Adrenal gland (tissue), 5 donors: Measurements from ENCODE around the gene YIPF6.

Experiments used
- CTCF ChIP-seq, 6 experiments: fragments of 450-650 bp in 4 of 6; fragments of 200-600 bp in 2 of 6; sonication (generic) in 1 of 6; IDR thresholded peaks; 1 replicate in 5 of 6; 2 replicates in 1 of 6; pipeline versions ENCODE4 v1.5.1 to v1.8.0; 2016 to 2021; ENCODE audit warnings: antibody characterized with exemption in 6 of 6, mild to moderate bottlenecking in 2 of 6, moderate library complexity in 1 of 6
- POLR2A ChIP-seq, 2 donors: fragments of 450-650 bp; IDR thresholded peaks; one replicate each; pipeline ENCODE4 v1.6.1; 2017; ENCODE audit warnings: antibody characterized with exemption in 2 of 2, mild to moderate bottlenecking in 2 of 2, moderate library complexity in 1 of 2
- donor health status: DM: no; HTN: no; CAD: no.

GRCh38 chrX:68463880-68464279 lies 35.0 kb upstream of the YIPF6 start:
- no peak for TF ChIP-seq CTCF (IDR thresholded peaks at IDR 0.05)
- TF ChIP-seq POLR2A (IDR thresholded peaks at IDR 0.05): no peak
